Mesothelial cell of epicardium (in vitro differentiated cells): ENCODE results near the gene POLDIP2. TPM values are rescaled to one million over a fixed set of nuclear protein-coding genes. Genes with fewer than 3 reads are reported as not detected.

Source experiments
- DNase-seq, 2 experiments: peaks; one replicate each; pipeline ENCODE4 v3.0.0; 2021; ENCODE audit warnings: low spot score in 2 of 2; ENCODE audit not compliant: unreplicated experiment in 2 of 2
- H3K27ac Mint-ChIP-seq: 2 replicates; pipeline ENCODE4 v1.8.0; 2021; ENCODE audit warnings: mixed read lengths
- H3K27me3 Mint-ChIP-seq: 2 replicates; pipeline ENCODE4 v1.8.0; 2021; ENCODE audit warnings: low read depth, mixed read lengths
- H3K36me3 Mint-ChIP-seq: 2 replicates; pipeline ENCODE4 v1.8.0; 2021; ENCODE audit warnings: mixed read lengths
- H3K4me1 Mint-ChIP-seq: 2 replicates; pipeline ENCODE4 v1.8.0; 2021; ENCODE audit warnings: mixed read lengths
- H3K4me3 Mint-ChIP-seq: 2 replicates; pipeline ENCODE4 v1.8.0; 2021; ENCODE audit warnings: mild to moderate bottlenecking, moderate library complexity, mixed read lengths
- H3K9me3 Mint-ChIP-seq: 2 replicates; pipeline ENCODE4 v1.8.0; 2021; ENCODE audit warnings: mixed read lengths
- total RNA-seq: library from RNA; stranded (reverse); gene quantifications from 3 replicates; pipeline ENCODE4 v1.2.1, GENCODE V29; 2021
- TF ChIP-seq, protein P1 (sequence below): fragments of 200-600 bp; sonication (generic); IDR thresholded peaks from one replicate; pipeline ENCODE4 v1.5.0; 2021; ENCODE audit warnings: antibody characterized with exemption; ENCODE audit not compliant: unreplicated experiment

The POLDIP2 gene
- total RNA-seq, 1 donor from 2014 or later: 60.9 TPM

- Mint-ChIP-seq H3K27ac (peak overlapping the region; percentile 84), H3K27me3 (no peaks in the 10 kb centered on the region), H3K9me3 (no peaks in the 10 kb centered on the region), H3K36me3 (peaks cover 6% of the 10 kb centered on the region), H3K4me3 (no peak overlapping the region), H3K4me1 (peaks cover 31% of the 10 kb centered on the region)
- DNase-seq: no peak
- TF ChIP-seq, protein P1, sequence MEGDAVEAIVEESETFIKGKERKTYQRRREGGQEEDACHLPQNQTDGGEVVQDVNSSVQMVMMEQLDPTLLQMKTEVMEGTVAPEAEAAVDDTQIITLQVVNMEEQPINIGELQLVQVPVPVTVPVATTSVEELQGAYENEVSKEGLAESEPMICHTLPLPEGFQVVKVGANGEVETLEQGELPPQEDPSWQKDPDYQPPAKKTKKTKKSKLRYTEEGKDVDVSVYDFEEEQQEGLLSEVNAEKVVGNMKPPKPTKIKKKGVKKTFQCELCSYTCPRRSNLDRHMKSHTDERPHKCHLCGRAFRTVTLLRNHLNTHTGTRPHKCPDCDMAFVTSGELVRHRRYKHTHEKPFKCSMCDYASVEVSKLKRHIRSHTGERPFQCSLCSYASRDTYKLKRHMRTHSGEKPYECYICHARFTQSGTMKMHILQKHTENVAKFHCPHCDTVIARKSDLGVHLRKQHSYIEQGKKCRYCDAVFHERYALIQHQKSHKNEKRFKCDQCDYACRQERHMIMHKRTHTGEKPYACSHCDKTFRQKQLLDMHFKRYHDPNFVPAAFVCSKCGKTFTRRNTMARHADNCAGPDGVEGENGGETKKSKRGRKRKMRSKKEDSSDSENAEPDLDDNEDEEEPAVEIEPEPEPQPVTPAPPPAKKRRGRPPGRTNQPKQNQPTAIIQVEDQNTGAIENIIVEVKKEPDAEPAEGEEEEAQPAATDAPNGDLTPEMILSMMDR: no peak
Observed at GRCh38 chr17:28338056-28338768, 19.1 kb downstream of the POLDIP2 start.

- peak overlapping the region; percentile 99 for H3K4me3 Mint-ChIP-seq
- no peaks in the 10 kb centered on the region for H3K27me3 Mint-ChIP-seq
- peak overlapping the region; percentile 100 for H3K27ac Mint-ChIP-seq
- DNase-seq: peak; percentile 52 to 70
- no peaks in the 10 kb centered on the region for H3K9me3 Mint-ChIP-seq
- peaks cover 31% of the 10 kb centered on the region for H3K4me1 Mint-ChIP-seq
- peaks cover 4% of the 10 kb centered on the region for H3K36me3 Mint-ChIP-seq
- TF ChIP-seq, protein P1: no peak
Observed at GRCh38 chr17:28335959-28336871, 21.1 kb downstream of the POLDIP2 start.

- peaks cover 3% of the 10 kb centered on the region for H3K36me3 Mint-ChIP-seq
- peak within 1 kb of the TSS; percentile 100 for H3K27ac Mint-ChIP-seq
- H3K9me3 Mint-ChIP-seq: no peaks in the 10 kb centered on the region
- H3K4me1 Mint-ChIP-seq: peaks cover 31% of the 10 kb centered on the region
- peak; percentile 98 to 99 for DNase-seq
- peak within 1 kb of the TSS; percentile 99 for H3K4me3 Mint-ChIP-seq
- TF ChIP-seq, protein P1: no peak
- no peaks in the 10 kb centered on the region for H3K27me3 Mint-ChIP-seq
Observed at GRCh38 chr17:28335201-28335958, 21.9 kb downstream of the POLDIP2 start, which contains the start of the genes IFT20 and TNFAIP1. TSS of gene IFT20 (minus strand) at chr17:28335472. CDS start at chr17:28331985, 3,487 bp downstream. TSS of gene TNFAIP1 (plus strand) at chr17:28335761. CDS start at chr17:28339522, 3,761 bp downstream.

GRCh38 chr17:28334666-28335200 is 22.6 kb downstream of the POLDIP2 start:
- peak overlapping the region; percentile 99 for H3K4me3 Mint-ChIP-seq
- DNase-seq: no peak
- no peaks in the 10 kb centered on the region for H3K27me3 Mint-ChIP-seq
- H3K36me3 Mint-ChIP-seq: no peaks in the 10 kb centered on the region
- peaks cover 31% of the 10 kb centered on the region for H3K4me1 Mint-ChIP-seq
- peak overlapping the region; percentile 100 for H3K27ac Mint-ChIP-seq
- no peaks in the 10 kb centered on the region for H3K9me3 Mint-ChIP-seq
- TF ChIP-seq, protein P1: no peak

- H3K27me3 Mint-ChIP-seq: no peaks in the 10 kb centered on the region
- H3K27ac Mint-ChIP-seq: peak overlapping the region; percentile 100
- DNase-seq: no peak
- TF ChIP-seq, protein P1: no peak
- H3K4me1 Mint-ChIP-seq: peaks cover 31% of the 10 kb centered on the region
- H3K4me3 Mint-ChIP-seq: peak overlapping the region; percentile 99
- no peaks in the 10 kb centered on the region for H3K36me3 Mint-ChIP-seq
- H3K9me3 Mint-ChIP-seq: no peaks in the 10 kb centered on the region
Observed at GRCh38 chr17:28334171-28334570, 23.2 kb downstream of the POLDIP2 start.
